HG03060 (cell line): Measurements from ENCODE around the gene NCS1.
A peak's percentile ranks its signal among the peaks of the same experiment; 100 is the strongest.

Source experiments
- ATAC-seq: cut with Tn5 transposase; IDR thresholded peaks from one replicate; pipeline ENCODE4 v1.9.1; 2021; ENCODE audit warnings: low read depth, moderate number of reproducible peaks; ENCODE audit not compliant: unreplicated experiment

NCS1 gene

DNA sequence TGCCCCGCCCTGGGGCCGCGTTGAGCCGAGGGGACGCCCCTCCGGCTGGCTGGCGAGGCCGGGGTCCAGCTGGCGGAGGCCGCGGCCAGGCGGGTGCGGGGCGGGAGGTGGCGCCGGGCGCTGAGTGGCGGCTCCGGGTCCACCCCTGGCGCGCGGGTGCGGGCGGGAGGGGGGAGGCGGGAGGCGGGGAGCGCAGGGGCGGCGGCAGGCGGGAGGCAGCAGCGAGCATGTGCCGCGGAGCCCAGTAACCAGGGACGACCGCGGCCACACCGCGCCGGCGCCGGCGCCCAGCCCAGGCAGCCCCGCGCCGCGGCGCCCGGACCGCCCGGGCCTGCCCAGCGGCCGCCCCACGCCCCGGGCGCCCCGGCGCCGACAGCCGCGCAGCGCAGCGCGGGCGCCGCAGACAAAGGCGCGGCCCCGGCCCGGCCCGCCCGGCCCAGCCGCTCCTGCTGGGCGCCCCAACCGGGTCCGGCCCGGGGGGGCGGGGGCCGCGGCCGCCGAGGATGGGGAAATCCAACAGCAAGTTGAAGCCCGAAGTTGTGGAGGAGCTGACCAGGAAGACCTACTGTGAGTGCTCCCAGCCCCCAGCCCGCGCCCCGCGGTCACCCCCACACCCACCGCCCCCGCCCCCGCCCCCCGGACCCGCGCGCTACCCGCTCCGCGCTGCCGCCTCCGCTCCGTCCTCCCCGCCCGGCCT lies at the start of gene NCS1:
Gene NCS1, plus strand, starts transcription at position 244 of the 697 bp plus-strand sequence. Its CDS starts 260 bp downstream, at position 504.
- ATAC-seq = no peak

GRCh38 chr9:130122456-130122855 lies 49.7 kb upstream of the NCS1 start:
- no peak for ATAC-seq

DNA sequence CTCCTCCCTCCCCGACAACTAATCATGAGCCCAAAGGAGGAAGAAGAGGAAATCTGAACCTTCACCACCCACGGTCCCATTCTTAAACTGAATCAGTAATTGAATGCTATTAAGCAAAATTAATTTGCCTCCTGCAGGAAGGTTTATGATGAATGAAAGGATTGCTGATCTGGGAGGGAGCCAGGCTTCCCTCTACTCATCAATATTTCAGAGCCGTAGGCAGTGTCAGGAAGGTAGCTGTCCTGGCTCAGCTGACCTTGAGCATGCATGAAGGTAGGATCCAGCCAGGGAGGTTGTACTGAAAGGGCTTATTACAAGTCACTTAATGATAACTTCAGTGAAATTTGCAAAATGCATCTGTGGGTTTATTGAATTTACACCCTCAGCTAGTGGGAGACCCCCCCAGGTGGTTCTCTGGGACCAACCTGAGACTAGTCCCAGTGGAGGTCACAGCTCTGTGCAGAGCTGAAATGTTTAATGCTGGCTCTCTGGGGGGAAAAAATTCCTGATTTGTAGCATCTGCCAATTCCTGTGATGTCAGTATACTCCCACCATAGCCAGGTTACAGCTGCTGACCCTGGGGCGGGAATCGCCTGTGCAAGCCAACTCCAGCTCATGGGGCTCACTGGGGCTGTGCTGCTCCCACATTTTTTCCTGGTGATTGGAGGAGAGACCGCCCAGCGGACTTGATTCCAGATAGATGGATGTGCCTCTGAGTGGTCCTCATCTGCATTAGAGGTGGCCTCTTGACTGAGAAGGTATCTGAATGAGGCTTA lies 47.9 kb upstream of the NCS1 start:
- no peak for ATAC-seq

DNA sequence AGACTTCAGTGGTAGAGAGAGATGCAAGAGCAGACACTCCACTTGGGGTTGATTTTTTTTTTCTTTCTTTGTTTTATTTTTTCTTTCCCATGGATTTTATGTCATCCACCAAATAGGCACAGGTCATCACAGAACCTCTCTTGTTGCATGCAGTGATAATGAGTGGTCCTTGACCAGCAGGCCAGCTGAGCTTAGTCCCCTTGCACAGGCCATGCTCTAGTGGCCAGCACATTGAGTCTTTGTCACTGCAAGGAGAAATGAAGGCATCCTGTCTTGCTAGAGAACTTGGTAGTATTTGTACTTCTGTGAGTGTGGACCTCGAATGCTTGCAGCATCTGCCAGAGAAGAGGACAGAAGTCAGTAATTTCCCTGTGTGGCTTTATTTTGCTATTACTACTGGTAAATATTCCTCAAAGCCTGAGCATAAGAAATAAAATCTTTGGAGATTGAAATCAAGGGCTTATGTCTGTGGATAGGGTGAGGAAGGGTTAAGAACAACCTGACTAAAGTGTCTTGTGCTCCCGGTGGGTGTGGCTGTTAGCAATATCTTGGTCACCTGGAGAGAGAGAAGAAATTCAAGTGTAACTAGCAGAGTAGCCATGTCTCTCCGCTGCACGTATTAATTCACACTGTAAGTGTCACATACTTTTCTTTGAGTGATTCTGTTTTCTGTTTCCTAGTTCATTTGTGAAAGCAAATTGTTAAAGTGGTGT lies 45.3 kb upstream of the NCS1 start:
- ATAC-seq = no peak

GRCh38 chr9:130128251-130128650 lies 44.0 kb upstream of the NCS1 start:
- peak; percentile 58 for ATAC-seq

GRCh38 chr9:130128733-130129431 lies 43.3 kb upstream of the NCS1 start:
- ATAC-seq = peak; percentile 63

GRCh38 chr9:130129432-130130061 lies 42.7 kb upstream of the NCS1 start:
- no peak for ATAC-seq

DNA sequence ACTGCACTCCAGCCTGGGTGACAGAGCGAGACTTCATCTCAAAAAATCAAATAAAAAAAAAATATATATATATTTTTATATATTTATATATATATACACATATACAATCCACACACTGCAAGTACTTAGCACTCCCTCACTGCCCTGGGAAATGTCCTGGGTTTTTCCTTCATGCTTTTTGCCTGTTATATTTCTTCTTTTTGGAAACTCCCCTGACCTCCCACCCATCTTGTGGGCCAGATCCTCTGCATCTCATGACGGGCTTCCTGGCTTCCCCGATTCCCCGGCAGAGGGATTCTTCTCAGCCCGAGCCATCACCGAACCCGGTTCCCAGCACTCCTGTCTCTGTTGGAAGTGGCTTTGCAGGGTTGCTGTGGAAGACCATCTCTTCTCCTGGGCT lies 39.5 kb upstream of the NCS1 start:
- no peak for ATAC-seq

GRCh38 chr9:130137081-130137640 lies 35.0 kb upstream of the NCS1 start:
- no peak for ATAC-seq

GRCh38 chr9:130137641-130138081 lies 34.5 kb upstream of the NCS1 start:
- ATAC-seq = no peak

GRCh38 chr9:130138171-130138653 lies 34.0 kb upstream of the NCS1 start:
- ATAC-seq = no peak

GRCh38 chr9:130138791-130139190 lies 33.4 kb upstream of the NCS1 start:
- no peak for ATAC-seq

DNA sequence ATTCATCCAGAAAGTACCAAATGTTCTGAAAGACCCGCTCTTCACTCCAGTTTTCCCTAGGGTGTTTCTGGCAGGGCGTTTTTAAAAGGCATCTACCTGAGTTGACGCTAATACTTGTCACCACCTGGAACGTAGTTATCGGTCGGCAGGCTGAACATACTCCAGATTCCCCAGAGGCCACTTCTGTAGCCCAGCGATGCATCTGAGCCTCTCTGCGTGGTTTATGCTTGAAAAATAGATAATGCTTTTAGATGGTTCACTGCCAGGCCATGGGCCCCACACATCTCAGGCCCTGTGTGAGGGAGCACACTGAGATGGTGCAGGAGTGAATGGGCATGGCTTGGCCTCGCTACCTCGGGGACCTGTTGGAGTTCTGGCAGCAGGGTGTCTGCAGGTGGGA lies 33.0 kb upstream of the NCS1 start:
- ATAC-seq = no peak

- ATAC-seq = no peak
These were observed 31.5 kb upstream of the NCS1 start for GRCh38 chr9:130140706-130141105.

DNA sequence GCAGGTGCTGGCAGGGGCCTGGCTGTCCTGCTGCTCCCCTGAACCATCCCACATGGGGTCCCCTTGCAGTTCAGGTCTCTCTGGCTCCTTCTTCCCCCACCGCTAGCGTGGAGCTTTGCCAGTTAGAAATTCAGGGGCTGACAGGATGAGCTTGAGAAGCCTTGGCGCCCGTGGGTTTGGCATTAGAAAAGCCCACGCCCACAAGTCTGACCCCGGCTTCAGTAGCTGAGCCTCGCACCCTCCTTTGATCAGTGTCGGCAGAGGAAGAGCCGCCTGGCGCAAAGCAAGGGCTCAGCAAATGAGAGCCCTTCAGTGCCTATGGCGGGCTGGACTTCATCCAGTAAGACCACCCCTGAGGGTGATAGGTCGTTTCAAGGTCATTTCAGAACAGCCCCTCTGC lies 30.1 kb upstream of the NCS1 start:
- no peak for ATAC-seq

DNA sequence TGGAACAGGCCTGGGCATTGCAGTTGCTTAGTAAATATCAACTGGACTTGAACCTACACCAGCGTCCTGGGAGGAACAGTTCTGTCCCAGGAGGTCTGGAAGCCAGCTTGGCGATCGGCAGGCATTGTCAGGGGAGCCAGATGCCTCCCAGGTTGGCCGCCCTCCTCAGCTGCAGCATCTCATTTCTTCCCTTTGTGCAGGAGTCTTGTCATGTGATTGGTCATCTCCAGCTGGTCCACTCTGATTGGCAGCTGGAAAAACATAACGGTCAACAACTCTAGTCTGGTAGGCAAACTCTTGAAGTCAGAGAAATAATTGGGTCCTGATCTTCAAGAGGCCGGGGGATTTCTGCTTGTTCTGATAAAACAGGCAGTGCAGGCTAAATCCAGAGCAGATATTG lies 29.6 kb upstream of the NCS1 start:
- ATAC-seq = no peak

GRCh38 chr9:130143279-130143893 lies 28.8 kb upstream of the NCS1 start:
- ATAC-seq = no peak

DNA sequence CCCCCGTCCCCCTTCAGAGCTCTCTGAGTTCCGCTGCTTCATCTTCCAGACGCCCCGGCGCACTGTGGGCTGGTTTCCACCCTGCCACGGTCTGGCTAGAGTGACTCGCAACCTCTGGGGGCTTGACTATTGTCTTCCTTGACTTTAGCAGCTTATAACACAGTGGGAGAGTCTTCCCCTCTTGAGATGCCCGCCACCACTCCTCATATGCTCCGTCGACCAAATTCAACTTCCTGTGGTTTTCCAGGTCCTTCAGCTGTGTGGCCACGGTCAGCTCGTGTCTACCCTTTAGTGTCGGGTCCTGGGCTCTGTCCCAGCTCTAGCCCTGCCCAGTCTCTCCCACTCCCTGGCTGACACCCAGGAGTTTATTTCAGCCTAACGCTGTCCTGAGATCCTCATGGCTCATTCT lies 28.2 kb upstream of the NCS1 start:
- no peak for ATAC-seq

DNA sequence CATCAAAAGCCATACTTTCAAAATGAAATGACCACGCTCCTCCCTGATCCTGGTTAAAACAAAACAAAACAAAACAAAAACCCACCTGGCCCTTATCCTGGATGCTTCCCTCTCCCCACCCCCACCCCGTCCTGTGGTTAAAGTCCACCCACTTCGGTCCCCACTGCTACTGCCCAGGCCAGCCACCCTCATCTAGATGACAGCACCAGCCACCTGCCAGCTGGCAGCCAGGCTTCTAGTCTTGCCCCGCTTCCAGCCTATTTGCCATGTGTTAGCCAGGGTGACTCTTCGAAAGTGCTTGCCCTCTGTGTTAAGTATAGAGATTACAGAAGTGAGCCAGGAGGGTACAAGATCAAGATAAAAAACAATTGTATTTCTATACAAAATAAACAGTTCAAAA lies 27.5 kb upstream of the NCS1 start:
- no peak for ATAC-seq
